K562 (cell line): ENCODE measurements around the gene PRICKLE2. TPM values are rescaled to one million over a fixed set of nuclear protein-coding genes. Genes with fewer than 3 reads are reported as not detected.

Experiments used
- ATAC-seq: fragments of 200-7000 bp; cut with Tn5 transposase; 3 replicates; pipeline ENCODE4 v1.9.1; 2020; ENCODE audit warnings: moderate library complexity
- BruUV-seq: library from RNA; stranded (reverse); fragments of 400-500 nt; replicated peaks from 2 replicates; lab custom pipeline; 2021; lab: Mats Ljungman, UMichigan
- CTCF ChIA-PET: fragments of 300-600 bp; formaldehyde crosslinking; extraction: SDS; loops from one replicate; lab custom pipeline; 2021; ENCODE audit warnings: low intra/inter-chr PET ratio; lab: Yijun Ruan, JAX
- POLR2A ChIA-PET: fragments of 300-600, 350-650 bp; sonication (Branson Sonifier 250); formaldehyde crosslinking; extraction: SDS; loops from one replicate; lab custom pipeline; 2021; ENCODE audit warnings: antibody characterized with exemption, inconsistent platforms; lab: Yijun Ruan, JAX
- DNase-seq, 4 experiments: peaks; one replicate each; pipeline versions ENCODE4 v3.0.0 to v3.0.0-alpha.2; 2011 to 2018; ENCODE audit warnings: low spot score in 3 of 4, mixed read lengths in 3 of 4; ENCODE audit errors: extremely low read depth in 1 of 4
- FAIRE-seq: peaks from 2 replicates; lab custom pipeline; 2011; peaks lifted over from hg19 to GRCh38; lab: Jason Lieb, UNC
- H2AFZ ChIP-seq: 2 replicates; pipeline ENCODE4 v1.6.0; 2011; ENCODE audit warnings: low read depth, low read length, control low read depth, inconsistent platforms
- H3K27ac ChIP-seq: fragments of 200-600 bp; 3 replicates; pipeline ENCODE4 v1.8.0; 2011; ENCODE audit warnings: low read depth, mild to moderate bottlenecking, control low read depth, inconsistent platforms, low read length, moderate library complexity, mixed read lengths; ENCODE audit errors: extremely low read depth
- H3K27me3 ChIP-seq, 2 experiments: fragments of 300-600 bp in 1 of 2; 2 replicates in 1 of 2; 3 replicates in 1 of 2; pipeline versions ENCODE4 v1.6.0 to v1.8.0; 2011; ENCODE audit warnings: inconsistent platforms in 2 of 2, low read length in 2 of 2, mild to moderate bottlenecking in 1 of 2, mixed read lengths in 1 of 2, moderate library complexity in 1 of 2; ENCODE audit not compliant: control insufficient read depth in 2 of 2, insufficient read depth in 2 of 2
- H3K36me3 ChIP-seq: fragments of 300-600 bp; 3 replicates; pipeline ENCODE4 v1.8.0; 2011; ENCODE audit warnings: mild to moderate bottlenecking, low read length, inconsistent platforms; ENCODE audit not compliant: control insufficient read depth, insufficient read depth
- H3K4me1 ChIP-seq, 2 experiments: fragments of 200-600 bp in 1 of 2; replicated peaks in 1 of 2; 2 replicates in 1 of 2; 3 replicates in 1 of 2; pipeline versions ENCODE4 v1.5.1 to v1.8.0; 2011; ENCODE audit warnings: inconsistent platforms in 2 of 2, low read length in 2 of 2, mild to moderate bottlenecking in 1 of 2, mixed read lengths in 1 of 2, moderate library complexity in 1 of 2; ENCODE audit not compliant: control insufficient read depth in 2 of 2, insufficient read depth in 2 of 2
- H3K4me2 ChIP-seq: 2 replicates; pipeline ENCODE4 v1.6.1; 2011; ENCODE audit warnings: low read length, control low read depth, inconsistent platforms, mixed read lengths; ENCODE audit not compliant: insufficient read depth
- H3K4me3 ChIP-seq: fragments of 200-600 bp; sonication (generic), shearing (Covaris generic); 2 replicates; pipeline ENCODE4 v1.5.1; 2016; ENCODE audit warnings: control low read depth, inconsistent platforms
- H3K79me2 ChIP-seq: fragments of 200-600 bp; 3 replicates; pipeline ENCODE4 v1.8.0; 2011; ENCODE audit warnings: low read length, inconsistent platforms; ENCODE audit not compliant: control insufficient read depth, insufficient read depth
- H3K9ac ChIP-seq, 2 experiments: 2 replicates each; pipeline versions ENCODE4 v1.6.0 to v1.6.1; 2011; ENCODE audit warnings: low read depth in 2 of 2, low read length in 2 of 2, control low read depth in 1 of 2, inconsistent platforms in 1 of 2, mild to moderate bottlenecking in 1 of 2, mixed read lengths in 1 of 2; ENCODE audit not compliant: insufficient read depth in 1 of 2
- H3K9me1 ChIP-seq: one replicate; pipeline ENCODE4 v1.6.0; 2011; ENCODE audit warnings: inconsistent platforms, mild to moderate bottlenecking, low read length, moderate library complexity; ENCODE audit not compliant: control insufficient read depth, insufficient read depth
- H3K9me3 ChIP-seq: replicated peaks from 2 replicates; pipeline ENCODE4 v1.5.1; 2011; ENCODE audit warnings: low read depth, low read length, inconsistent platforms; ENCODE audit not compliant: control insufficient read depth, insufficient read depth
- H4K20me1 ChIP-seq: replicated peaks from 2 replicates; pipeline ENCODE4 v1.6.1; 2011; ENCODE audit warnings: low read length, inconsistent platforms, mixed read lengths; ENCODE audit not compliant: control insufficient read depth, insufficient read depth
- CC2D1A ChIP-seq: fragments of 450-650 bp; IDR thresholded peaks from 2 replicates; pipeline ENCODE4 v1.6.1; 2017; ENCODE audit warnings: mild to moderate bottlenecking
- ERF ChIP-seq: fragments of 450-650 bp; formaldehyde crosslinking; IDR thresholded peaks from 2 replicates; pipeline ENCODE4 v1.4.0; 2020; ENCODE audit warnings: mild to moderate bottlenecking, mixed read lengths
- FOXK1 ChIP-seq: sonication (generic); formaldehyde crosslinking; IDR thresholded peaks from 2 replicates; pipeline ENCODE4 v1.8.0; 2022; ENCODE audit warnings: missing genetic modification reagents, mild to moderate bottlenecking, borderline replicate concordance
- HDGF ChIP-seq: fragments of 450-650 bp; IDR thresholded peaks from 2 replicates; pipeline ENCODE4 v1.6.1; 2016
- NRF1 ChIP-seq, 2 experiments: fragments of 450-650 bp; IDR thresholded peaks in 1 of 2; conservative IDR thresholded peaks in 1 of 2; 2 replicates each; pipeline ENCODE4 v1.6.1; 2014; ENCODE audit warnings: mild to moderate bottlenecking in 2 of 2
- POLR3G ChIP-seq: IDR thresholded peaks from 2 replicates; pipeline ENCODE4 v1.6.1; 2011; ENCODE audit not compliant: insufficient read length, insufficient replicate concordance; ENCODE audit errors: extremely low read depth
- POU5F1 ChIP-seq: fragments of 150-350 bp; IDR thresholded peaks from 2 replicates; pipeline ENCODE4 v1.6.1; 2014; ENCODE audit warnings: borderline replicate concordance, low read length, low read depth, mild to moderate bottlenecking; ENCODE audit not compliant: partially characterized antibody
- RBBP5 ChIP-seq: fragments of 200-600 bp; sonication (generic); IDR thresholded peaks from 2 replicates; pipeline ENCODE4 v1.6.1; 2012; ENCODE audit warnings: borderline replicate concordance, mild to moderate bottlenecking, low read length, control low read depth, inconsistent platforms; ENCODE audit not compliant: insufficient read depth, poor library complexity, severe bottlenecking
- SMARCA4 ChIP-seq: fragments of 450-650 bp; IDR thresholded peaks from 2 replicates; pipeline ENCODE4 v1.6.1; 2016
- TAF15 ChIP-seq: fragments of 200-400 bp; formaldehyde crosslinking; IDR thresholded peaks from 2 replicates; pipeline ENCODE4 v1.6.1; 2017; ENCODE audit warnings: mild to moderate bottlenecking, low read depth, low read length, moderate library complexity
- ZNF444 ChIP-seq: fragments of 250-450 bp; sonication (Bioruptor Pico); IDR thresholded peaks from 2 replicates; pipeline ENCODE4 v1.4.0; 2020; ENCODE audit warnings: mild to moderate bottlenecking, moderate library complexity
- in situ Hi-C: fragments of 300-500 bp; cut with MboI; formaldehyde crosslinking; loops from 4 replicates; pipeline ENCODE4 v1.15.0; 2018; ENCODE audit warnings: inconsistent platforms, mixed read lengths
- intact Hi-C: fragments of 100-400 bp; cut with micrococcal nuclease; formaldehyde crosslinking; loops from 2 replicates; pipeline ENCODE4 v1.14.2; 2022
- polyA plus RNA-seq, 8 experiments: library from polyadenylated mRNA; depleted of rRNA in 4 of 8; stranded (reverse) in 5 of 8; unstranded in 3 of 8; fragments of >200 nt; fragmentation: Nextera tagmentation in 2 of 8; fragmentation: Illumina TruSeq in 1 of 8; extraction: Ambion mirVana in 2 of 8; extraction: Trizol in 1 of 8; gene quantifications; 2 replicates each; pipeline versions ENCODE4 v1.2.1 to v1.2.3, GENCODE V29; 2011 to 2014; ENCODE audit warnings: inconsistent platforms in 1 of 8, missing spikeins in 1 of 8
- total RNA-seq, 7 experiments: library from RNA; depleted of rRNA in 6 of 7; stranded (reverse); fragments of >200 nt in 6 of 7; fragmentation: Illumina TruSeq in 2 of 7; extraction: Trizol in 2 of 7; gene quantifications; 2 replicates each; pipeline versions ENCODE4 v1.2.1 to v1.2.3, GENCODE V29; 2011 to 2021; ENCODE audit warnings: low replicate concordance in 1 of 7
- TF ChIP-seq, protein P1 (sequence below): sonication (generic); formaldehyde crosslinking; IDR thresholded peaks from 2 replicates; pipeline ENCODE4 v1.8.0; 2022; ENCODE audit warnings: mild to moderate bottlenecking, missing genetic modification reagents
- TF ChIP-seq, protein P2 (sequence below): conservative IDR thresholded peaks from 2 replicates; pipeline ENCODE4 v1.6.1; 2011; ENCODE audit warnings: low read depth, mild to moderate bottlenecking, low read length; ENCODE audit not compliant: control insufficient read depth
- TF ChIP-seq, protein P3 (sequence below), 2 experiments: fragments of 450-650 bp; conservative IDR thresholded peaks; 2 replicates each; pipeline ENCODE4 v1.6.1; 2017; ENCODE audit warnings: mild to moderate bottlenecking in 2 of 2, moderate library complexity in 2 of 2

PRICKLE2 gene
- total and polyA plus RNA-seq, 9 of the 15 experiments (the other 6 are each of a cell fraction or from before 2014, with no cell fraction given), result 0.07 to 0.09 TPM; not detected in 7

DNA sequence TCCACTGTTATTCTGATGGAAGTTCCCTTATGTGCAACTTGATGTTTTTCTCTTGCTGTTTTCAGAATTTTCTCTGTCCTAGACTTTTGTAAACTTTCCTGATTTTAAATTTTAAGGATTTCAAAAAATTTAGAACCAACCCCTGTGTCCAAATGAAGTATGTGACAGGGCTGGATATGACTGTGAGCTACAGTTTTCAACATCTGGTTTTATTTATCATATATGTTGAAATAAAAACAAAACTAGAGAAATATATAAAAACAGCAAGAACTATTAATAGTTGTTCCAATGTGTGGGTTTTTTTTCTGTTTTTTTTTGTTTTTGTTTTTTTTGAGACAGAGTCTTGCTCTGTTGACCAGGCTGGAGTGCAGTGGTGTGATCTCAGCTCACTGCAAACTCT, 154.6 kb downstream of the PRICKLE2 start:
- Histone ChIP-seq H3K9me3 (no peaks in the 10 kb centered on the region), H3K4me2 (no peak overlapping the region), H3K9me1 (no peaks in the 10 kb centered on the region), H3K9ac (no peak overlapping the region), H3K36me3 (no peaks in the 10 kb centered on the region), H4K20me1 (no peaks in the 10 kb centered on the region), H3K4me1 (no peaks in the 10 kb centered on the region), H3K27ac (no peak overlapping the region), H3K27me3 (no peaks in the 10 kb centered on the region), H3K79me2 (no peaks in the 10 kb centered on the region), H3K4me3 (no peak overlapping the region), H2AFZ (no peak overlapping the region)
- no peak for FAIRE-seq
- ChIA-PET POLR2A (interaction anchor here (1.4 kb wide), 1 partner anchor 18 kb away, joined by 5 read pairs; no protein-coding TSS in a partner anchor), CTCF (no interaction called here)
- intact Hi-C loops (no loop called here), in situ Hi-C loops (no loop called here)
- TF ChIP-seq TAF15 (no peak), NRF1 (conservative IDR thresholded peaks at IDR 0.05 in 1 of 2, IDR thresholded peaks at IDR 0.05 in 1 of 2) (no peak), CC2D1A (no peak), ERF (CRISPR knock-in tag) (no peak), SMARCA4 (no peak), HDGF (no peak), POLR3G (no peak), POU5F1 (no peak), FOXK1 (CRISPR knock-in tag) (no peak), RBBP5 (no peak), ZNF444 (CRISPR knock-in tag) (no peak)
- TF ChIP-seq, protein P1, sequence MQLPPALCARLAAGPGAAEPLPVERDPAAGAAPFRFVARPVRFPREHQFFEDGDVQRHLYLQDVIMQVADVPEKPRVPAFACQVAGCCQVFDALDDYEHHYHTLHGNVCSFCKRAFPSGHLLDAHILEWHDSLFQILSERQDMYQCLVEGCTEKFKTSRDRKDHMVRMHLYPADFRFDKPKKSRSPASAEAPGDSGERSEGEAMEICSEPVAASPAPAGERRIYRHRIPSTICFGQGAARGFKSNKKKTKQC (CRISPR knock-in tag), result no peak
- TF ChIP-seq, protein P2, sequence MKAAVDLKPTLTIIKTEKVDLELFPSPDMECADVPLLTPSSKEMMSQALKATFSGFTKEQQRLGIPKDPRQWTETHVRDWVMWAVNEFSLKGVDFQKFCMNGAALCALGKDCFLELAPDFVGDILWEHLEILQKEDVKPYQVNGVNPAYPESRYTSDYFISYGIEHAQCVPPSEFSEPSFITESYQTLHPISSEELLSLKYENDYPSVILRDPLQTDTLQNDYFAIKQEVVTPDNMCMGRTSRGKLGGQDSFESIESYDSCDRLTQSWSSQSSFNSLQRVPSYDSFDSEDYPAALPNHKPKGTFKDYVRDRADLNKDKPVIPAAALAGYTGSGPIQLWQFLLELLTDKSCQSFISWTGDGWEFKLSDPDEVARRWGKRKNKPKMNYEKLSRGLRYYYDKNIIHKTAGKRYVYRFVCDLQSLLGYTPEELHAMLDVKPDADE, result no peak
- TF ChIP-seq, protein P3, sequence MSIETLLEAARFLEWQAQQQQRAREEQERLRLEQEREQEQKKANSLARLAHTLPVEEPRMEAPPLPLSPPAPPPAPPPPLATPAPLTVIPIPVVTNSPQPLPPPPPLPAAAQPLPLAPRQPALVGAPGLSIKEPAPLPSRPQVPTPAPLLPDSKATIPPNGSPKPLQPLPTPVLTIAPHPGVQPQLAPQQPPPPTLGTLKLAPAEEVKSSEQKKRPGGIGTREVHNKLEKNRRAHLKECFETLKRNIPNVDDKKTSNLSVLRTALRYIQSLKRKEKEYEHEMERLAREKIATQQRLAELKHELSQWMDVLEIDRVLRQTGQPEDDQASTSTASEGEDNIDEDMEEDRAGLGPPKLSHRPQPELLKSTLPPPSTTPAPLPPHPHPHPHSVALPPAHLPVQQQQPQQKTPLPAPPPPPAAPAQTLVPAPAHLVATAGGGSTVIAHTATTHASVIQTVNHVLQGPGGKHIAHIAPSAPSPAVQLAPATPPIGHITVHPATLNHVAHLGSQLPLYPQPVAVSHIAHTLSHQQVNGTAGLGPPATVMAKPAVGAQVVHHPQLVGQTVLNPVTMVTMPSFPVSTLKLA (conservative IDR thresholded peaks at IDR 0.05), result no peak
- DNase-seq, result no peak
- no peak for ATAC-seq
- BruUV-seq, result no TSS peak
